ENCODE results near the gene PIEZO2. TPM values are rescaled to one million over a fixed set of nuclear protein-coding genes. Genes with fewer than 3 reads are reported as not detected.
"Not testable (repeated sequence)": the region's sequence is repeated elsewhere in the genome, so short reads cannot be mapped to it uniquely, and the experiment has no call there.

Gene PIEZO2
- total RNA-seq, result not detected
- 0.14 TPM for total RNA-seq (2013)

GRCh38 chr18:11149441-11150270, at the start of gene PIEZO2:
PIEZO2 (minus strand) TSS chr18:11149569; CDS start chr18:11148588, 981 bp downstream.
- H3K27ac ChIP-seq (ENCODE audit: low read length), result no peak within 1 kb of the TSS
- intact Hi-C loops (cut with micrococcal nuclease), result no loop called here
- no peaks in the 10 kb centered on the region for H3K36me3 Mint-ChIP-seq
- H3K27ac Mint-ChIP-seq, result no peak within 1 kb of the TSS
- H3K9me3 Mint-ChIP-seq, result no peaks in the 10 kb centered on the region
- no peaks in the 10 kb centered on the region for H3K36me3 ChIP-seq (ENCODE audit: control insufficient read depth, insufficient read depth, low read length)
- DNase-seq, result no peak
- no peaks in the 10 kb centered on the region for H3K9me3 ChIP-seq (ENCODE audit: control insufficient read depth, insufficient read depth, low read length)
- no peak for TF ChIP-seq CTCF (IDR thresholded peaks at IDR 0.05)
- no peaks in the 10 kb centered on the region for H3K4me1 Mint-ChIP-seq
- no peaks in the 10 kb centered on the region for H3K4me1 ChIP-seq (ENCODE audit: control insufficient read depth, insufficient read depth, low read length)
- no peak within 1 kb of the TSS for H3K4me3 ChIP-seq (ENCODE audit: low read length)
- peaks cover 26 to 39% of the 10 kb centered on the region in 2 donors for H3K27me3 Mint-ChIP-seq (ENCODE audit: low read depth in 2 of 2)
- ATAC-seq, result no peak
- WGBS (ENCODE audit: insufficient coverage), result 7% methylated on average over 62 of the region's 62 CpGs
- H3K4me3 Mint-ChIP-seq, result no peak within 1 kb of the TSS
- no peaks in the 10 kb centered on the region for H3K27me3 ChIP-seq (ENCODE audit: control insufficient read depth, insufficient read depth, low read length)

DNA sequence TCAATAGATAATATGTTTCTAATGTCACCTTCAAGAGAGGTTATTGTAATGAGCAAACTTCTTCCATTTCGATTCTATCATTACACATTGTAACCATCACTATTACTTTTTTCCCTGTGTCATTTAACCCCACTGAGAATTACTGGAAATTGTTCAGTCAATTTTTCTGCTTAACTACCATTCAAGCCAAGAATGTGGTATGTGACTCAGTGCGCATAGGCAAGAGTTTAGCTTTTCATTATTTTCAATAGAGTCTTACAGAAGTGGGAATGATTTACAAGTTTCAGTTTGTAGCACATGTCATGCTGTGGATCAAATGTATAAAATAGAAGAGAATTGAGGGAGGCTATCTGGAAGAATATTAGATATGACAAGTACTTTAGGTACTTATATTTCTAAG, 34.3 kb upstream of the PIEZO2 start:
- no peak overlapping the region for H3K27ac Mint-ChIP-seq
- H3K4me1 ChIP-seq (ENCODE audit: control insufficient read depth, insufficient read depth, low read length), result no peaks in the 10 kb centered on the region
- H3K4me3 ChIP-seq (ENCODE audit: low read length), result no peak overlapping the region
- WGBS (ENCODE audit: insufficient coverage), result 92% methylated on average over 2 of the region's 2 CpGs
- no peaks in the 10 kb centered on the region for H3K36me3 Mint-ChIP-seq
- H3K4me1 Mint-ChIP-seq, result no peaks in the 10 kb centered on the region
- no peaks in the 10 kb centered on the region for H3K27me3 ChIP-seq (ENCODE audit: control insufficient read depth, insufficient read depth, low read length)
- H3K36me3 ChIP-seq (ENCODE audit: control insufficient read depth, insufficient read depth, low read length), result no peaks in the 10 kb centered on the region
- H3K27ac ChIP-seq (ENCODE audit: low read length), result no peak overlapping the region
- ATAC-seq (no peak), DNase-seq (no peak)
- no peak overlapping the region for H3K4me3 Mint-ChIP-seq
- intact Hi-C loops (cut with micrococcal nuclease), result no loop called here
- no peak for TF ChIP-seq CTCF (IDR thresholded peaks at IDR 0.05)
- H3K9me3 ChIP-seq (ENCODE audit: control insufficient read depth, insufficient read depth, low read length), result no peaks in the 10 kb centered on the region
- H3K27me3 Mint-ChIP-seq (ENCODE audit: low read depth in 2 of 2), result no peaks in the 10 kb centered on the region
- H3K9me3 Mint-ChIP-seq, result peaks cover 0 to 7% of the 10 kb centered on the region in 2 donors

GRCh38 chr18:11181629-11182028, 32.3 kb upstream of the PIEZO2 start:
- H3K9me3 Mint-ChIP-seq; DNase-seq; H3K27ac Mint-ChIP-seq; H3K4me1 Mint-ChIP-seq; intact Hi-C loops (cut with micrococcal nuclease); H3K27me3 Mint-ChIP-seq (ENCODE audit: low read depth in 2 of 2); H3K4me3 ChIP-seq (ENCODE audit: low read length); H3K4me1 ChIP-seq (ENCODE audit: control insufficient read depth, insufficient read depth, low read length); H3K36me3 Mint-ChIP-seq; H3K4me3 Mint-ChIP-seq; H3K36me3 ChIP-seq (ENCODE audit: control insufficient read depth, insufficient read depth, low read length); H3K27ac ChIP-seq (ENCODE audit: low read length); ATAC-seq; H3K9me3 ChIP-seq (ENCODE audit: control insufficient read depth, insufficient read depth, low read length); H3K27me3 ChIP-seq (ENCODE audit: control insufficient read depth, insufficient read depth, low read length): not testable (repeated sequence)
- no CpG with 5 or more reads among the region's 1 CpG for WGBS (ENCODE audit: insufficient coverage)

- WGBS (ENCODE audit: insufficient coverage), result 75% methylated on average over 6 of the region's 6 CpGs
- no peaks in the 10 kb centered on the region for H3K36me3 ChIP-seq (ENCODE audit: control insufficient read depth, insufficient read depth, low read length)
- Mint-ChIP-seq H3K27ac (no peak overlapping the region), H3K4me3 (no peak overlapping the region), H3K27me3 (ENCODE audit: low read depth in 2 of 2) (no peaks in the 10 kb centered on the region), H3K4me1 (no peaks in the 10 kb centered on the region), H3K9me3 (peaks cover 0 to 5% of the 10 kb centered on the region in 2 donors), H3K36me3 (no peaks in the 10 kb centered on the region)
- intact Hi-C loops (cut with micrococcal nuclease), result no loop called here
- no peak for TF ChIP-seq CTCF (IDR thresholded peaks at IDR 0.05)
- no peak overlapping the region for H3K4me3 ChIP-seq (ENCODE audit: low read length)
- H3K27me3 ChIP-seq (ENCODE audit: control insufficient read depth, insufficient read depth, low read length), result no peaks in the 10 kb centered on the region
- no peaks in the 10 kb centered on the region for H3K4me1 ChIP-seq (ENCODE audit: control insufficient read depth, insufficient read depth, low read length)
- DNase-seq, result no peak
- ATAC-seq, result no peak
- H3K27ac ChIP-seq (ENCODE audit: low read length), result no peak overlapping the region
- no peaks in the 10 kb centered on the region for H3K9me3 ChIP-seq (ENCODE audit: control insufficient read depth, insufficient read depth, low read length)
Measured at GRCh38 chr18:11179959-11180519, 30.7 kb upstream of the PIEZO2 start.
